ENCODE results near the gene CTCFL.

The CTCFL gene

DNA sequence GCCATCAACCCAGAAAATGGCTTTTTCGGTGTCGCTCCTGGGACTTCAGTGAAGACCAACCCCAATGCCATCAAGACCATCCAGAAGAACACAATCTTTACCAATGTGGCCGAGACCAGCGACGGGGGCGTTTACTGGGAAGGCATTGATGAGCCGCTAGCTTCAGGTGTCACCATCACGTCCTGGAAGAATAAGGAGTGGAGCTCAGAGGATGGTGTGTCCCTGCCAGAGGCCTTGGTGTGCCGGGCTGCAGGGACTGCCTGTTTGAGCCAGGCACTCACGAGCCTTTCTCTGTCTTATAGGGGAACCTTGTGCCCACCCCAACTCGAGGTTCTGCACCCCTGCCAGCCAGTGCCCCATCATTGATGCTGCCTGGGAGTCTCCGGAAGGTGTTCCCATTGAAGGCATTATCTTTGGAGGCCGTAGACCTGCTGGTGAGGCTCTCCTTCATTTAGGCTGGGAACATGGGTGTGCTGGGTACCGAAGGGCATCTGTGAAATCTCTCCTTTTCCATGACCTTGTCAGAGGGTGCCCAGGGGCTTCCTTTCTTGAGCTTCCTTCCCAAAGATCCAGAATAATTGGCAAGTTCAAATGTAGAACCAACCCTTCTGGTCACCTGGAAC is 39.4 kb upstream of the CTCFL start:
- TF ChIP-seq EZH2phosphoT487 (IDR thresholded peaks at IDR 0.05; ENCODE audit: borderline replicate concordance, low read length), result no peak
- TF ChIP-seq, protein P1, sequence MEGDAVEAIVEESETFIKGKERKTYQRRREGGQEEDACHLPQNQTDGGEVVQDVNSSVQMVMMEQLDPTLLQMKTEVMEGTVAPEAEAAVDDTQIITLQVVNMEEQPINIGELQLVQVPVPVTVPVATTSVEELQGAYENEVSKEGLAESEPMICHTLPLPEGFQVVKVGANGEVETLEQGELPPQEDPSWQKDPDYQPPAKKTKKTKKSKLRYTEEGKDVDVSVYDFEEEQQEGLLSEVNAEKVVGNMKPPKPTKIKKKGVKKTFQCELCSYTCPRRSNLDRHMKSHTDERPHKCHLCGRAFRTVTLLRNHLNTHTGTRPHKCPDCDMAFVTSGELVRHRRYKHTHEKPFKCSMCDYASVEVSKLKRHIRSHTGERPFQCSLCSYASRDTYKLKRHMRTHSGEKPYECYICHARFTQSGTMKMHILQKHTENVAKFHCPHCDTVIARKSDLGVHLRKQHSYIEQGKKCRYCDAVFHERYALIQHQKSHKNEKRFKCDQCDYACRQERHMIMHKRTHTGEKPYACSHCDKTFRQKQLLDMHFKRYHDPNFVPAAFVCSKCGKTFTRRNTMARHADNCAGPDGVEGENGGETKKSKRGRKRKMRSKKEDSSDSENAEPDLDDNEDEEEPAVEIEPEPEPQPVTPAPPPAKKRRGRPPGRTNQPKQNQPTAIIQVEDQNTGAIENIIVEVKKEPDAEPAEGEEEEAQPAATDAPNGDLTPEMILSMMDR (IDR thresholded peaks at IDR 0.05; ENCODE audit: low read depth, low read length, poor library complexity, severe bottlenecking), result no peak
- Histone ChIP-seq H3K4me3 (ENCODE audit: low read length) (no peak overlapping the region), H3K27me3 (ENCODE audit: control insufficient read depth, low read length) (peaks cover 13% of the 10 kb centered on the region), H4K20me1 (ENCODE audit: control insufficient read depth, insufficient read depth, low read depth, low read length) (no peaks in the 10 kb centered on the region), H3K27ac (ENCODE audit: low read depth, low read length) (no peak overlapping the region), H3F3A (ENCODE audit: control insufficient read depth, insufficient read depth) (no peaks in the 10 kb centered on the region), H3K9me3 (ENCODE audit: control insufficient read depth, insufficient read depth, low read length) (no peaks in the 10 kb centered on the region), H3K79me2 (ENCODE audit: control insufficient read depth, low read length) (no peaks in the 10 kb centered on the region), H3K4me2 (ENCODE audit: low read length) (no peak overlapping the region), H3K4me1 (ENCODE audit: control insufficient read depth, low read length) (no peaks in the 10 kb centered on the region), H3K9me2 (replicated peaks; ENCODE audit: control insufficient read depth, low read length) (no peaks in the 10 kb centered on the region), H3K36me3 (ENCODE audit: control insufficient read depth, low read length) (no peaks in the 10 kb centered on the region)

DNA sequence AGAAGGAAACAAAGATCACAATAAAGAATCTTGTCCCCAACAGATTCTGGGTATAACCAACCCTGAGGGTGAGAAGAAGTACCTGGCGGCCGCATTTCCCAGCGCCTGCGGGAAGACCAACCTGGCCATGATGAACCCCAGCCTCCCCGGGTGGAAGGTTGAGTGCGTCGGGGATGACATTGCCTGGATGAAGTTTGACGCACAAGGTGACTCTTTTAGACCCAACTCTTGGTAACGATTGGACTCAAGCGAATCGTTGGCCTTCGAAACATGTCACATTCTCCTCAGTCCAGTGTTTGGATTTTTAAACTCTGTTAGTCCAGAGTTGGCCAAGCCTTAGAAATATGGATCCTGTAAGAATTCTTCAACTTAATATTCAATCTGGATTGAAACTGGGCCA is 38.6 kb upstream of the CTCFL start:
- Histone ChIP-seq H3K36me3 (ENCODE audit: control insufficient read depth, low read length) (no peaks in the 10 kb centered on the region), H3K79me2 (ENCODE audit: control insufficient read depth, low read length) (no peaks in the 10 kb centered on the region), H3K4me1 (ENCODE audit: control insufficient read depth, low read length) (no peaks in the 10 kb centered on the region), H3K9me3 (ENCODE audit: control insufficient read depth, insufficient read depth, low read length) (no peaks in the 10 kb centered on the region), H3K4me2 (ENCODE audit: low read length) (no peak overlapping the region), H3K4me3 (ENCODE audit: low read length) (no peak overlapping the region), H4K20me1 (ENCODE audit: control insufficient read depth, insufficient read depth, low read depth, low read length) (no peaks in the 10 kb centered on the region), H3K27me3 (ENCODE audit: control insufficient read depth, low read length) (peaks cover 21% of the 10 kb centered on the region), H3F3A (ENCODE audit: control insufficient read depth, insufficient read depth) (no peaks in the 10 kb centered on the region), H3K27ac (ENCODE audit: low read depth, low read length) (no peak overlapping the region), H3K9me2 (replicated peaks; ENCODE audit: control insufficient read depth, low read length) (no peaks in the 10 kb centered on the region)
- TF ChIP-seq, protein P1 (IDR thresholded peaks at IDR 0.05; ENCODE audit: low read depth, low read length, poor library complexity, severe bottlenecking), result no peak
- TF ChIP-seq EZH2phosphoT487 (IDR thresholded peaks at IDR 0.05; ENCODE audit: borderline replicate concordance, low read length), result no peak

DNA sequence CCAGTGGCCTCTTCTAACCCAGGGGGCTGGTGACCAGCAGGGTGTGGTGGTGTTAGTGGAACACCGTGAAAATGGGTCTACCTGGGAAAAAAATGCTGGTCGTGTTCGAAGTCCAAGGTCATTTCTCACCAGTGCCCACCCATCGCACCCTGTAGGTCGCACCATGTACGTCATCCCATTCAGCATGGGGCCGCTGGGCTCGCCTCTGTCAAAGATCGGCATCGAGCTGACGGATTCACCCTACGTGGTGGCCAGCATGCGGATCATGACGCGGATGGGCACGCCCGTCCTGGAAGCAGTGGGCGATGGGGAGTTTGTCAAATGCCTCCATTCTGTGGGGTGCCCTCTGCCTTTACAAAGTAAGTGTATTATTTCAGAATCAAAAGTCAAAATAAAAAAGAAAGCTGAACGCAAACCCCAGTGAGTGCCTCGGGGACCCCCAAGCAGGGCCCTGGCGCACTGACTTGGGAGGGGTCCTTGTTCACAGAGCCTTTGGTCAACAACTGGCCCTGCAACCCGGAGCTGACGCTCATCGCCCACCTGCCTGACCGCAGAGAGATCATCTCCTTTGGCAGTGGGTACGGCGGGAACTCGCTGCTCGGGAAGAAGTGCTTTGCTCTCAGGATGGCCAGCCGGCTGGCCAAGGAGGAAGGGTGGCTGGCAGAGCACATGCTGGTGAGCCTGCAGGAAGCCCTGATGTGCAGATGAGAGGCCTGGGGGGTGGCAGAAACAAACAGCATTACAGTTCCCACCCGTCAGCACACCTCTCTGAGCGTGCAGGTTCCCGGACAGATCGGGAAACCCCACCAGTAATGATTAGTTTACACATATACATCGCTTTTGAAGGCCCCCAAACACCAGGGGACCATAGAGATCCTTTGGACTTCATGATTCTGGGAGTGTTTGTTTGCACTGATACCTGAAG is 37.9 kb upstream of the CTCFL start:
- TF ChIP-seq, protein P1 (IDR thresholded peaks at IDR 0.05; ENCODE audit: low read depth, low read length, poor library complexity, severe bottlenecking), result no peak
- no peak for TF ChIP-seq EZH2phosphoT487 (IDR thresholded peaks at IDR 0.05; ENCODE audit: borderline replicate concordance, low read length)
- no peak overlapping the region for H3K4me3 ChIP-seq (ENCODE audit: low read length)
- no peaks in the 10 kb centered on the region for H3K4me1 ChIP-seq (ENCODE audit: control insufficient read depth, low read length)
- no peaks in the 10 kb centered on the region for H3K9me2 ChIP-seq (replicated peaks; ENCODE audit: control insufficient read depth, low read length)
- no peak overlapping the region for H3K27ac ChIP-seq (ENCODE audit: low read depth, low read length)
- no peaks in the 10 kb centered on the region for H3K9me3 ChIP-seq (ENCODE audit: control insufficient read depth, insufficient read depth, low read length)
- H3K4me2 ChIP-seq (ENCODE audit: low read length), result no peak overlapping the region
- H3K27me3 ChIP-seq (ENCODE audit: control insufficient read depth, low read length), result peaks cover 26% of the 10 kb centered on the region
- no peaks in the 10 kb centered on the region for H3F3A ChIP-seq (ENCODE audit: control insufficient read depth, insufficient read depth)
- H3K79me2 ChIP-seq (ENCODE audit: control insufficient read depth, low read length), result no peaks in the 10 kb centered on the region
- H3K36me3 ChIP-seq (ENCODE audit: control insufficient read depth, low read length), result no peaks in the 10 kb centered on the region
- no peaks in the 10 kb centered on the region for H4K20me1 ChIP-seq (ENCODE audit: control insufficient read depth, insufficient read depth, low read depth, low read length)
